Measurements from ENCODE around the gene SENP5.

Gene SENP5

DNA sequence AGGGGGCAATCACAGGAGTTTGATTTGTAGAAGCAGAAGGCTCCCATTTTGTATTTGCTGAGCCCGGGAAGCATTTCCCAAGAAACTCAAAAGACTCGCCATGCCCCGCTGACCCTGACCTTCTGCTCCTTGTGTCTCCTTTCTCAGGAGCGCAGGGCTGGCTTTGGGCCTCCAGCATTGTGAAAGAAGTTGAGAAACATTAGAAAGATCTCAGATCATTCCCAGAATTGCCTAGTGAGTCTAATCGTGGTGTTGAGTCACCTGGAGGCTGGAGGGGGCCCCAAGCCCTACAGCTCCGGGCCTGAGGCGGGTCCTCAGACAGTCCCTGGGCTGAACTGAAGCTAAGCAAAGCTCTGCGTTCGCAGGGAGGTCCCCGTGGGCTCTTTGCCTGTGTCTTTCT lies 111.8 kb downstream of the SENP5 start:
- Histone ChIP-seq H3F3A (ENCODE audit: insufficient read depth, low read length) (no peaks in the 10 kb centered on the region), H3K79me2 (ENCODE audit: low read length) (no peaks in the 10 kb centered on the region), H3K36me3 (replicated peaks; ENCODE audit: insufficient read depth, low read length) (no peaks in the 10 kb centered on the region), H3K4me3 (ENCODE audit: low read length) (no peak overlapping the region), H4K20me1 (ENCODE audit: insufficient read depth, low read length) (no peaks in the 10 kb centered on the region), H3K27me3 (replicated peaks; ENCODE audit: insufficient read depth, low read length) (no peaks in the 10 kb centered on the region), H3K4me1 (ENCODE audit: low read length) (no peaks in the 10 kb centered on the region), H3K9me2 (replicated peaks; ENCODE audit: insufficient read depth, low read length) (no peaks in the 10 kb centered on the region), H2AFZ (ENCODE audit: low read length) (no peak overlapping the region), H3K27ac (ENCODE audit: low read length) (no peak overlapping the region), H3K4me2 (ENCODE audit: low read depth, low read length) (no peak overlapping the region), H3K9me3 (replicated peaks; ENCODE audit: insufficient read depth, low read length) (no peaks in the 10 kb centered on the region; the same call in 1 of the 2 replicates), H3K9ac (ENCODE audit: low read length) (no peak overlapping the region)
- TF ChIP-seq, protein P1, sequence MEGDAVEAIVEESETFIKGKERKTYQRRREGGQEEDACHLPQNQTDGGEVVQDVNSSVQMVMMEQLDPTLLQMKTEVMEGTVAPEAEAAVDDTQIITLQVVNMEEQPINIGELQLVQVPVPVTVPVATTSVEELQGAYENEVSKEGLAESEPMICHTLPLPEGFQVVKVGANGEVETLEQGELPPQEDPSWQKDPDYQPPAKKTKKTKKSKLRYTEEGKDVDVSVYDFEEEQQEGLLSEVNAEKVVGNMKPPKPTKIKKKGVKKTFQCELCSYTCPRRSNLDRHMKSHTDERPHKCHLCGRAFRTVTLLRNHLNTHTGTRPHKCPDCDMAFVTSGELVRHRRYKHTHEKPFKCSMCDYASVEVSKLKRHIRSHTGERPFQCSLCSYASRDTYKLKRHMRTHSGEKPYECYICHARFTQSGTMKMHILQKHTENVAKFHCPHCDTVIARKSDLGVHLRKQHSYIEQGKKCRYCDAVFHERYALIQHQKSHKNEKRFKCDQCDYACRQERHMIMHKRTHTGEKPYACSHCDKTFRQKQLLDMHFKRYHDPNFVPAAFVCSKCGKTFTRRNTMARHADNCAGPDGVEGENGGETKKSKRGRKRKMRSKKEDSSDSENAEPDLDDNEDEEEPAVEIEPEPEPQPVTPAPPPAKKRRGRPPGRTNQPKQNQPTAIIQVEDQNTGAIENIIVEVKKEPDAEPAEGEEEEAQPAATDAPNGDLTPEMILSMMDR (IDR thresholded peaks at IDR 0.05; ENCODE audit: low read length), result no peak
- TF ChIP-seq EZH2 (optimal IDR thresholded peaks at IDR 0.05; ENCODE audit: low read depth, low read length) (no peak), EZH2phosphoT487 (IDR thresholded peaks at IDR 0.05; ENCODE audit: low read length) (no peak)
- no peak for DNase-seq

DNA sequence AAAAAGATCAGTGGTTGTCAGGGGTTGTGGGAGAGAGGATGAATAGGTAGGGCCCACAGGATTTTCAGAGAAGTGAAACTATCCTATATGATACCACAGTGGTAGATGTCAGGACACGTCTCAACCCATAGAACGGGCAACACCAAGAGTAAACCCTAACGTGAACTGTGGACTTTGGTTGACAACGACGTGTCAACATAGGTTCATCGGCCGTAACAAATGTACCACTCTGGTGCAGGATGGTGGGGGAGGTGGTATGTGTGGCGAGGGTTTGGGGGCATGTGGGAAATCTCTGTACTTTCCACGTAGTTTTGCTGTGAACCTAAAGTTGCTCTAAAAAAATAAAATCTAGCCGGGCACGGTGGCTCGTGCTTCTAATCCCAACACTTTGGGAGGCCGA lies 113.9 kb downstream of the SENP5 start:
- no peaks in the 10 kb centered on the region for H3K4me1 ChIP-seq (ENCODE audit: low read length)
- no peak overlapping the region for H3K4me2 ChIP-seq (ENCODE audit: low read depth, low read length)
- no peaks in the 10 kb centered on the region for H3K27me3 ChIP-seq (replicated peaks; ENCODE audit: insufficient read depth, low read length)
- H3K4me3 ChIP-seq (ENCODE audit: low read length), result no peak overlapping the region
- no peak overlapping the region for H2AFZ ChIP-seq (ENCODE audit: low read length)
- no peak overlapping the region for H3K9ac ChIP-seq (ENCODE audit: low read length)
- H3K27ac ChIP-seq (ENCODE audit: low read length), result no peak overlapping the region
- H3K9me3 ChIP-seq (replicated peaks; ENCODE audit: insufficient read depth, low read length), result no peaks in the 10 kb centered on the region; the same call in 1 of the 2 replicates
- H3F3A ChIP-seq (ENCODE audit: insufficient read depth, low read length), result no peaks in the 10 kb centered on the region
- TF ChIP-seq EZH2 (optimal IDR thresholded peaks at IDR 0.05; ENCODE audit: low read depth, low read length) (no peak), EZH2phosphoT487 (IDR thresholded peaks at IDR 0.05; ENCODE audit: low read length) (no peak)
- TF ChIP-seq, protein P1 (IDR thresholded peaks at IDR 0.05; ENCODE audit: low read length), result no peak
- no peaks in the 10 kb centered on the region for H3K79me2 ChIP-seq (ENCODE audit: low read length)
- H3K9me2 ChIP-seq (replicated peaks; ENCODE audit: insufficient read depth, low read length), result no peaks in the 10 kb centered on the region
- DNase-seq, result no peak
- H4K20me1 ChIP-seq (ENCODE audit: insufficient read depth, low read length), result no peaks in the 10 kb centered on the region
- H3K36me3 ChIP-seq (replicated peaks; ENCODE audit: insufficient read depth, low read length), result no peaks in the 10 kb centered on the region

DNA sequence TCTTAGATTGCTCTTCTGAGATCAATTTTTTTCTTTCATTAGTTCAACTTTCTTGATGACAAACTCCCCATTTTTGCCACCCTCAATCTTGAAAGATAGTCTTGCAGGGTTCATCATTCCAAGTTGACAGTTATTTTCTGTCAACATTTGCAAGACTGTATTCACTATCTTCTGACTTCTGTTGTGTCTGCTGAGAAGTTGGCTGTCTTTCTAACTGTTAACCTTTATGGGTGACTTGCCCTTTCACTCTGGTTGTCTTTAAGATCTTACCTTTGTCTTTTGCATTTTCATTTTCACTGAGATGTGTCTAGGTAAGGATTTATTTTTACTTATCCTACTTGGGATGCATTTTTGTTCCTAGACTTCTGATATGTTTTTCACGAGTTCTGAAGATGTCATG lies 115.5 kb downstream of the SENP5 start:
- no peak overlapping the region for H3K4me2 ChIP-seq (ENCODE audit: low read depth, low read length)

More for the DNA sequence above, 115.5 kb downstream of the SENP5 start:
- TF ChIP-seq EZH2phosphoT487 (IDR thresholded peaks at IDR 0.05; ENCODE audit: low read length) (no peak), EZH2 (optimal IDR thresholded peaks at IDR 0.05; ENCODE audit: low read depth, low read length) (no peak)
- TF ChIP-seq, protein P1 (IDR thresholded peaks at IDR 0.05; ENCODE audit: low read length), result no peak
- H3K27ac ChIP-seq (ENCODE audit: low read length), result no peak overlapping the region
- no peaks in the 10 kb centered on the region for H3K79me2 ChIP-seq (ENCODE audit: low read length)
- H3K4me1 ChIP-seq (ENCODE audit: low read length), result no peaks in the 10 kb centered on the region
- no peak for DNase-seq
- no peaks in the 10 kb centered on the region; the same call in 1 of the 2 replicates for H3K9me3 ChIP-seq (replicated peaks; ENCODE audit: insufficient read depth, low read length)
- H2AFZ ChIP-seq (ENCODE audit: low read length), result no peak overlapping the region
- no peaks in the 10 kb centered on the region for H3F3A ChIP-seq (ENCODE audit: insufficient read depth, low read length)
- no peaks in the 10 kb centered on the region for H3K9me2 ChIP-seq (replicated peaks; ENCODE audit: insufficient read depth, low read length)
- no peak overlapping the region for H3K4me3 ChIP-seq (ENCODE audit: low read length)
- no peaks in the 10 kb centered on the region for H3K36me3 ChIP-seq (replicated peaks; ENCODE audit: insufficient read depth, low read length)
- no peaks in the 10 kb centered on the region for H3K27me3 ChIP-seq (replicated peaks; ENCODE audit: insufficient read depth, low read length)
- no peaks in the 10 kb centered on the region for H4K20me1 ChIP-seq (ENCODE audit: insufficient read depth, low read length)
- H3K9ac ChIP-seq (ENCODE audit: low read length), result no peak overlapping the region

Data from MM.1S (cell line).